Transverse colon (tissue), 4 donors: Measurements from ENCODE around the gene CTNNAL1.

ENCODE experiments used
- CTCF ChIP-seq, 5 experiments: fragments of 200-600 bp in 3 of 5; fragments of 450-650 bp in 2 of 5; sonication (generic) in 3 of 5; IDR thresholded peaks; 1 replicate in 2 of 5; 2 replicates in 3 of 5; pipeline ENCODE4 v1.5.1; 2016 to 2017; ENCODE audit warnings: antibody characterized with exemption in 5 of 5, inconsistent platforms in 3 of 5, mild to moderate bottlenecking in 2 of 5, moderate library complexity in 1 of 5
- EP300 ChIP-seq: sonication (generic); formaldehyde crosslinking; IDR thresholded peaks from one replicate; pipeline ENCODE4 v1.6.1; 2017; ENCODE audit warnings: antibody characterized with exemption, low read depth
- POLR2AphosphoS5 ChIP-seq, 3 donors: sonication (generic); formaldehyde crosslinking; IDR thresholded peaks; one replicate each; pipeline ENCODE4 v1.6.1; 2016; ENCODE audit warnings: antibody characterized with exemption in 3 of 3

DNA sequence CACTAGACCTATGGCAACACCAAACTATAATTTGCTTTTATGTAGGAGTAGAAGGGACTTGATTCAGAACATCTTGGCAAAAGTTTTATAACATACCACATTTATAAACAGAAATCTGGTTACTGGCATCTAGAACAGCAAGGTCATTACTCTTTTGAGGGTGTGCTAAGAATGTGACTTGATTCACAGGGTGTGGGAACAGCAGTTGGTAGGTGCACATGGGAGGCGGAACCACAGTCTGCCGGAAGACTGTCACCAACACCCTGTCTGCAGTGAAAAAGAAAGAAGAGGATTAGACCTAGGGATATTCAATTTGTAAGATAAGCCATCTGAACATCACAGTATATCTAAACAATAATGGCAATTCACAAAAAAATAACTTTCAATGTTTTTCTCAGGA is 102.4 kb downstream of the CTNNAL1 start:
- no peak for TF ChIP-seq CTCF (IDR thresholded peaks at IDR 0.05)
- TF ChIP-seq EP300 = no peak
- no peak for TF ChIP-seq POLR2AphosphoS5 (IDR thresholded peaks at IDR 0.05)
